Vagina (tissue), 2 donors: ENCODE data around the gene GRB2.

Experiments
- CTCF ChIP-seq, 3 experiments: fragments of 450-650 bp in 2 of 3; fragments of 200-600 bp in 1 of 3; sonication (generic) in 1 of 3; IDR thresholded peaks; one replicate each; pipeline ENCODE4 v1.5.1; 2017 to 2019; ENCODE audit warnings: antibody characterized with exemption in 3 of 3, mild to moderate bottlenecking in 2 of 3, moderate library complexity in 2 of 3
- POLR2AphosphoS5 ChIP-seq, 2 donors: sonication (generic); formaldehyde crosslinking; IDR thresholded peaks; one replicate each; pipeline ENCODE4 v1.9.0; 2017; ENCODE audit warnings: antibody characterized with exemption in 2 of 2, mild to moderate bottlenecking in 2 of 2, low read depth in 1 of 2; ENCODE audit not compliant: insufficient read depth in 1 of 2

- TF ChIP-seq POLR2AphosphoS5 (IDR thresholded peaks at IDR 0.05; ENCODE audit: insufficient read depth in 1 of 2, low read depth in 1 of 2): no peak
- TF ChIP-seq CTCF (IDR thresholded peaks at IDR 0.05): no peak
These were observed 39.6 kb downstream of the GRB2 start for GRCh38 chr17:75365931-75366275.
